HG03457 (cell line): ENCODE data around the gene KDM4B.

ENCODE experiments used
- ATAC-seq: cut with Tn5 transposase; IDR thresholded peaks from one replicate; pipeline ENCODE4 v1.9.1; 2021; ENCODE audit warnings: moderate number of reproducible peaks; ENCODE audit not compliant: unreplicated experiment

Gene KDM4B

DNA sequence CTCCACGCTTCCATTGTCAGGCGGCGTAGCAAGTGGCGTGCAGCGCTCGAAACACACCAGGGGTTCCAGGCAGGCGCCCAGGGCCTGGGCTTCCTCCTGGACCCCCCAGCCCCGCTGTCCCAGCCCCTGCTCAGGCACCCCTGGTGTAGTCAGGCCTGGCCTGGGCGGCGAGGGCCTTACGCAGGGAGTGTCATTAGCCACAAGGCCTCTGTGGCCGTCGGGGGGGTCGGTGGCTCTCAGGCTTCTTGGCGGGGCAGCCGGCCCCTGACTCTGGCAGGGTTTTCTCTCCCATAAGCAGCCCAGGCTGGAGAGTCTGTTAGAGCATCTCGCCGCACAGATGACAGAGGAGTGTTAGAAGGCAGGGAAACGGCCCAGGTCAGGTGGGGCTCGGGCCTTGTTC is 116.7 kb downstream of the KDM4B start:
- ATAC-seq: no peak

DNA sequence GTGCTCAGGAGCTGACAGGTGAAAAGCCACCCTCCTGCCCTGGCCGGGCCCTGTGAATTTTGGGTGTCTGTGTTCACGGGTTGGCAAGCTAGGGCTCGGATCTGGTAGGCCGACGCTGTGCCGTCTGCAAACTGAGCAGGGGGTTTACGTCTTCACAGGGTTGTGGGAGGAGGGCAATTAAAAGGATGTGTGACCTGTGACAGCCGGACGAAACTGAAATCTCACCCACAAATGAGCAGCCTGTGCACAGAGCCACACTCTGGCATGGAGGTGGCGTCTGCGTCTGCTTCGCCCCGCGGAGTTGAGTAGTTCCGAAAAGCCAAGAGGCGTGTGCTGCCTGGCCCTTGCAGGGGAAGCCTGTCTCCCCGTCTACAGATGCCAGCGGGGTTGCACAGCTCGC is 117.3 kb downstream of the KDM4B start:
- ATAC-seq: no peak

DNA sequence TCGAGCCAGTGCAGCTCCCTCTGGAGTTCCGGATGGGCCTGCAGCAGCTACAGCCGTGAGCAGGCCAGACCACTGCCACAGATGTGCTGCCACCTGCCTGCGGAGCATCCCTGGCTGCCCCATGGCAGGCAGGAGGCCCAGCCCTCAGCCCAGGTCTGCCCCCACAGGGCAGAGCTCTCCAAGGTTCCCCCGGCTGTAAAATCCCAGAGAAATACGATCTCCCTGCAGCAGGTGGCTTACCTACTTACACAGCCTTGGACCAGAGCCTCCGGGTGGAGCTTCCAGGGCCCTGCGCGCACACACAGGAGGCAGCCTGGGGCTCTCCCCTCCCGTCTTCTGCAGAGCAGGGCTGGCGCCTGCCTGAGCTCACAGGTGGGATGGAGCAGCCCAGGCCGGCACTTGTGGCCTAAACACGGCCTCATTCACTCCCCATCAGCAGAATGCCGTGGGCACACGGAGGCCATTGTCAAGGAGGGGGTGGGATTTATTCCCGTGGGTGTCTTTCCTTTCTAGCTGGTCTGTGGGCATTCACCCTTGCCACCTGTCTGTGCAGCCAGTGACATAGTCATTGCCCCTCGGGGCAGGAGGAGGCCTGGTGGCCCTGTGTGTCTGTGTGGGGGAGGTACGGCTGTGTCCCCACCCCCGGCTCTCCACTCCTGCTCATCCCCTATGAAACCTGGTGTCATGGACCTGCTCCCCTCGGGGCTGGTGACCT is 118.0 kb downstream of the KDM4B start:
- ATAC-seq: no peak

DNA sequence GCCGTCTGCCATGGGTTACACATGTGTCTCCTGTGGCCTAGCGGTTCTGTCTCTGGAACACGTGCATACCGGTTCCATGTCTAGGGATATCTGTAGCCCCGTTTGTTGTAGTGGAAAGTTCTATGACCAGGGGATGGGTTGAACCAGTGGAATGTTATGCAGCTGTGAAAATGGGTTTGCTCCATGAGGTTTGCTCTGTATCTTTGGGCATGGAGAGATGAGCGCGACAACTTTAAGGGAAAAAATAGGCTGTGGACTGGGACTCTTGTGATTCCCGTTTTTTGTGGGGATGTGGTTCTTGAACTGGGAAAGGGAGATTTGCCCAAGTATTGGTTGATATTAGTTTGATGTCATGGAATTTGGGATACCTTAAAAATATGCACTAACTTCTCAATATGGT is 120.4 kb downstream of the KDM4B start:
- ATAC-seq: no peak

DNA sequence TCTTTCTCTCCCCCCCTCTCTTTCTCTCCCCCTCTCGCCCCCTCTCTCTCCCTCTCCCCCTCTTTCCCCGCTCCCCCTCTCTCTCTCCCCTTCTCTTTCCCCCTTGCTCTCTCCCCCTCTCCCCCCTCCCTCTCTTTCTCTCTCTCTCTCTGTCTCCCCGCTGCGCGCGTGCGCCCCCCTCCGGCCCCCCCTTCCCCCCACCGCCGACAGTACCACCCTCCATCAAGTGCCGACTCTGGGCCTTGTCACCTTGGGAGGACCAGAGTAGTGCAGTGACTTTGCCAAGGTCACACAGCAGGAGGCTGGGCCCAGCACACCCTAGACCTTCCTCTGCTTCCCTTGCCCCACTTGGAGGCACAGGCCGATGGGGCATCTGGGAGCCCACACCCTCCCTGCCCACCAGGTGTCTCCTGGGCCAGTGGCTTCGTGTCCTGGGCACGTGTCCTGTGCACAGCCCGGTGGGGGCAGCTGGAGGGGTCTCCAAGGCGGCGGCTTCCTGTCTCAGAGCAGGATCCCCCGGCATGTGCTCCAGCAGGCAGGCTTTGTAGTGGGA is 121.6 kb downstream of the KDM4B start:
- no peak for ATAC-seq

DNA sequence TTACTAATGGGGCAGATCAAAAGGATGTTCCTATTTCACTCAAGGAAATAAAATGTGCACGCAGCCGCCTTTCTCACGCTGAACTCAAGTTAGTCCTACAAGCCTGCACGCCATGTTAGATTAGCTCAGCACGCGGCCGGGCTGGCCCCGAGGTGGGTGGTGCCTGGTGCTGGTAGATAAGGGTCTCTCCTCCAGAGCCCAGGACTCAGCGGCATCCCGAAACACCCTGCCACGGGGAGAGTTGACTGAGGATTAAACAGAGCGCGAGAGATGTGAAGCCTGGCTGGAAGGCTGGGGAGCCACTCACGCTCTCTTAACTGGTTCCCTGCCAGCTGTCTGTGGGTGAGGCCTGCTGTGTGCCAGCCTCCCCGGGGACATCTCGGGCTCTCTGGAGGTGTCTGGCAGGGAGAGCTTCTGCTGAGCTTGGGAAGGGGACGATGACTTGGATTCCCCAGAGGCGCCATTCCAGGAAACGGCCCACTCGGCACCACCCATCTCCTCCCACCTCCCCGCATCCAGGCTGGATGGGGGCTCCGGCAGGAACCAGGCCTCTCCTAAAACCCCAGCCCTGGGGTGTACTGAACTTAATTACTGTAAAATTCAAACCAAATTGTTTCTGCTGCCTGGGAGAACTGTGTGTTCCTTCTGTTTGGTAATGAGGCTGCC is 122.2 kb downstream of the KDM4B start:
- ATAC-seq: no peak

DNA sequence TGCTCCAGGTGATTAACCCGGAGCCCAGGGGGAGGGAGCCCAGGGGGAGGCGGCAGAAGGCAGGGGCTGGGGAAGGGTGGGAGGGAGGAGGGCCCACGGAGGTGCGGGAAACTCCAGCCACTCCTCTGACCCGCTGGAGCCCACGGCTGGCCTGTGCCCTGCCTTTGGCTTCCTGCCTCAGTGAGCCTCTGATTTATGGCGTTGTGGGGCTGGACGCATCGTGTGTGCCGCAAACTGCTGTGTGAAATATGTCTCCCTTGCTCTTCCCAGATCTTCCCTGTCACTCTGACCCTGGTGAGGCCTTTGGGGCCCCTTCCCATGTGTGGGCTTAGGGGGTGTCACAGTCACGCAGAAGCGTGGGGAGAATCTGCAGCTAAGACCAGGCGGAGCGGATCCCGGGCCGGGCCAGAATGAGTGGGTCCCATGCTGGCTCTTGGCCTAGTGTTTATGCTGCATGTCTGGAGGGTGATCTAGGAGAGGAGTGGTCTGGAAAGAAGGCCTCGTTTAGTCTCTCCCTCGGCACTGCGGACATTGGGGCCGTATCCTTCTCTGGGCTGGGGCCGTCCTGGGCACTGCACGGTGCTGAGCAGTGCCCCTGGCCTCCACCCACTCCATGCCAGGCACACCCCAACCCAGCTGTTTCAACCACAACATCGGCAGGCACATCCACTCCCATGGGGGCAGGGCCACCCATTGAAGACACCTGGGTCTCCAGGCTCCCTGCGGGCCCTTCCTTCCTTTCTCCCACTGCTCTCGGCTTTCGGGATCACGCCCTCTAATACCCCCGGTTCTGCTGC is 123.0 kb downstream of the KDM4B start:
- no peak for ATAC-seq

DNA sequence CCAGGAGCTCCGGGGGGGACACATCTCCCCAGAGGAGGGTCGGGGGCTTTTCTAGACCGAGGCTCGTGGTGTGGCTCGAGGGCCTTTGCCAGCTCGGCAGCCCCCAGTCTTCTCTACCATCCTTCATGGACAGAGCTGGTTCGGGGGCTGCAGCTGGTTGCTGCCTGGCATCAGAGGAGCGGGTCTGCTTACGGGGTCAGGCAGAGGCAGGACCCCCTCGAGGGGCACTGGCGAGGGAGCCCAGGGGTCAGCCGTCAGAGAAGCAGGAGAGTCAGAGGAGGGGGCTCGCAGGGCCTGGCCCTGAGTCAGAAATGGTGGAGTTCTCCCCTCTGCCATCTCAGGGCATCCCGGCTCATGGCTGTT is 123.5 kb downstream of the KDM4B start:
- no peak for ATAC-seq

DNA sequence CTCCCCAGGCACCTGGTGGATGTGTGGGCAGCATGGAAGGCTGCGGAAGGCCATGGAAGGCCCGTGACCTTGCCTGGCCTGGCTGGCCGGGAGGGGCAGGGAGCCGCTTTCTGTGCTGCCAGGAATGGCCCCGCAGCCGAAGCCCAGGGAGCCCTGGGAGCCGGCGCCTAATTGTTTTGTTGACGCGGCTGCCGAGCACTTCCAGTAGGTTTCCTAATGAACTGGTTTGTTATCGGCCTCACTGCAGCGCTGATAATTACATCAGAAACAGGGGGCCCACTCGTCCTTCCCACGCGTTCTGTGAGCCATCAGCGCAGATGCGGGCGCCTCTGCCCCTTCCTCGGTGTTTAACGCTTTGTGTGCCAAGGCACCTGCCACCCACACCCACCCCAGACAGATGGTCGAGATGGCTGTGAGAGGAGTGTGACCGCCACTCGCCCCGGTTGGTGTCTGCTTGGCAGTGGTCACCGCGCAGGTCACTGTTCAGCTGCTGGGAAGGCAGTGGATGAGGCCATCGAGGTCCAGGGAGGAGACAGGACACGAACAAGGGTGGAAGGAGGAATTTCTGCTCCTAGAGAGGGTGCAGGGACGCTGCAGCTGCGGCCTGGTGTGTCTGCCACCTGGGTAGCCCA is 124.5 kb downstream of the KDM4B start:
- no peak for ATAC-seq

DNA sequence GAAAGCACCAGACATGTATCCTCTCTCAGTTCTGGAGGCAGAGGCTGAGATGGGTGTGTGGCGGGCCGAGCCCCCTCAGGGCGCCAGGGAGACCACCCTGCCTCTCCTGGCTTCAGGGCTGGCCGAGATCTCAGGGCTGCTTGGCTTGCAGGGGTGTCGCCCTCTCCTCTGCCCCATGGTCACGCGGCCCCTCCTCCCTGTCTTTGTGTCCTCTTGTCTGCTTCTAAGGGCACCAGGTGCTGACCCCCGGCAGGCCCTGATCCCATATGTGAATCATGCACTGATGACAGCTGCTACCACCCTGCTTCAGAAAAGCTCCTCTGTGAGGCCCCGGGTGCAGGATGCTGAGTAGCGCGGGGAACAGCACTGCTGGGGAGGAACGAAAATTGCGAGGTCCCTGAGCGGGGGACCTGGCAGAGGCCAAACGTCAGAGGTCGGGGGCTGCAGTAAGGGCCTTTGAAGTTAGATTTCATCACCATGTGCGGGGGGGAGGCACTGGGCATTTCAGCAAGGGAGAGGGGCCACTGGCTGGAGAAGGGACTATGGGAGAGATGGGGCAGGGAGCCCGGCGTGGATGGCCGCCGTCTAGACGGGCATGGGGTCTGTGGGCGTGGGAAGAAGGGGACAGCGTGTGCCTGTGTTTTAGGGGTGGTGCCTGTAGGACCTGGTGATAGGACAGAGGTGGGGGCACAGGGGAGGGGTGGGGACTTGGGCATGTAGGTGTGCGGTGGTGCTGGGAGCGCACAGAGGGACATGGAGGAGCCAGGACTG is 125.2 kb downstream of the KDM4B start:
- no peak for ATAC-seq

DNA sequence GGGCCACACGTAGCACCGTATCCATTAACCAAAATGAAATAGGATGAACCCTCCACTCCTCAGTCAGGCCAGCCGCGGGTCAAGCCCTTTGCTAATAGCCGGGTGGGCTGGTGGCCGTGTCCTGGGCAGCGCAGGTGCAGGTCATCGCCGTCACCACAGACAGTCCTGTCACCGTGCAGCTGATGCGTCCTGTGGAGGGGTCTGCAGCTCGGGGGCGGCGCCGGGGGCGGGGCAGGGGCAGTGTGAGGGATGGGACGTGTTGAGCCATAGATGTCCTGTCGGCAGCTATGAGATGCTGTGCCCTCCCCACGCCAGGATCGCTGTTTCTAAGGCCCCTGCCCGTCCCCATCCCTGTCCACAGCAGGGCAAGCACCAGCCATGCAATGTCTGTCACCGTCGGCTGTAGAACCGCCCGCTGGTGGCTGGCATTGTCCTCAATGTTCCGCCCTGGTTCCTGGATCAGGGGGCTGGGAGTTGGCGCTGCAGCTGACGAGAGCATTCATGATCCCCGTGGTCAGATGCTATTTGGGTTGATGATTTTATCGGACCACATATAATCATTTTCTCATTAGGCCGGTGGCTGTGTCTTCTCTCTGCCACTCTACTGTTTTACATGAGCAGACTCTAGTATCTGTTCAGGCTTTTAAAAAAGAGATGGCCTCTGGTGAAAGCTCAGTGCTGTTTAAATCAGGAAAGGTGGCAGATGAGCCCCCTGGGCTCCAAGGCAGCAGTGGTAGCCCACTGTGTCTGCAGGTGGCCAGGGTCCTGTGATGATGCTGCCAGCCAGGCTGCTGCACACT is 126.1 kb downstream of the KDM4B start:
- ATAC-seq: no peak

DNA sequence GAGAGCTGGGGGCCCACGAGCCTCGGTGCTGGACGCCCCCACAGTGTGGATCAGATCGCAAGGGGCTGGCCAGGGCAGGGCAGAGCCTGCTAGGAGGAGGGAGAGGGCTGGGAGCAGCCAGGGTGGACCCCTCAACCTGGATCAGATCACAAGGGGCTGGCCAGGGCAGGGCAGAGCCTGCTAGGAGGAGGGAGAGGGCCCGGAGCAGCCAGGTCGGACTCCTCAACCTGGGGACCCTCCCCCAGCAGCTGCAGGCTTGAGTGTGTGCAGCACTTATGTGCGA is 126.6 kb downstream of the KDM4B start:
- no peak for ATAC-seq

DNA sequence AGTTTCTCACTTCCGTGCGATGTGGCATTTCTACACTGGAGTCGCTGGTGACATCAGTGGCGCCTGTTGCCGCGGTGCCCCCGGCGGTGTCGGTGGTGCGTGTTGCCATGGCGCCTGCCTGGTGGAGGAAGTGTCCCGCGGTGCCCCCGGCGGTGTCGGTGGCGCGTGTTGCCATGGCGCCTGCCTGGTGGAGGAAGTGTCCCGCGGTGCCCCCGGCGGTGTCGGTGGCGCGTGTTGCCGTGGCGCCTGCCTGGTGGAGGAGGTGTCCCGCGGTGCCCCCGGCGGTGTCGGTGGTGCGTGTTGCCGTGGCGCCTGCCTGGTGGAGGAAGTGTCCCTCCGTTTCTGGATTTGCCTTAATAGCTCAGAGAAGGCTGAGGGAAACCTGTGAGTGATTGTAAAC is 127.6 kb downstream of the KDM4B start:
- no peak for ATAC-seq

DNA sequence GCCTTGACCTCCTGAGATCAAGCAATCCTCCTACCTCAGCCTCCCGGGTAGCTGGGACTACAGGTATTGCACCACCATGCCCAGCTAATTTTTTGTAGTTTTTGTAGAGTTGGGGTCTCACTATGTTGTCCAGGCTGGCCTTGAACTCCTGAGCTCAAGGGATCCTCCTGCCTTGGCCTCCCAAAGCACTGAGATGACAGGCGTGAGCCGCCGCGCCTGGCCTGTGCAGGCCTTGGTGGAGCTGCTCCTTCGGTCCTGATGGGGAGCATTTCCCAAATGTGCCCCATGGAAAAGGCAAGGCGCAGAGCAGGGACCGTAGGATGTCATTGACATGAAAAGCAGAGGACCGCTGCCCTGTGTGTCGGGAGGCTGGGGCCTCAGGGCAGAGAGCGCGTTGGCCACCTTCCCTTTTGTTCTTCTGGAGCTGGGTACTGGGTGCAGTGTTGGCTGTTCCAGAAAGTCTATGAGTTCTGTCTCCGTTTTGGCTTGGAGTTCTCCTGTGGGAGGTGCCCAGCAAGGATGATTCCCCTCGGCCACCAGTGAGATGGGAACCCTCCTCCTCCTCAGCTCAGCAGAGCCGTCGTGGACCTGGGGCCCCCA is 128.5 kb downstream of the KDM4B start:
- no peak for ATAC-seq

DNA sequence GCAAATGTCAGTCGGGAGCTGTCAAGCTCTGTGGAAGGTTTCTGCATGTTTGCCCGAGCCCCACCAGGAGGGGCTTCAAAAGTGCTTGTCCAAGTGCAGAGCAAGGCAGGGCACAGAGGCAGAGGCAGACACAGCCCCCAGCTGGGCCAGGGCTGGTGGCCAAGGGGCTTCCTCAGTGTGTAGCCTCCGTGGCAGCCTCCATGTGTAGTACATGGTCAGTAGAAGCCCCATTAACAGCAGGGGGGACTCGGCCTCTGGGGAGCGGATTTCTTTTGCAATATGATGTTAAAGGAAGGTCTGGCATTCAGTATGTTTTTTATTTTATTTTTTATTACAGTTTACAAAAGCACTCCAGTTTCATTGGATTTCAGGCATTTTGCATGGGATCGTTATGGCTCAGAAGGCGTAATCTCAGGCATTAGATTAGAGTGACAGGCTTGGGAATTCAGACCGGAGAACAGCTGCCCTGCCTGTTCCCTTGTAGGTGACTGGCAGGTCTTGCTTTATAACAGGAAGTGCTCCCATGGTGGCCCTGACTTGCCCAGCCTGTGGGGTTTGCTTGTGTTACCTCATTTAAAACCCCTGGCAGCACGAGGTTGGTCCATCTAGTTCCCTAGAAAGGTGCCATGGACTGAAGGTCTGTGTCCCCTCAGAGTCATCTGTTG is 129.2 kb downstream of the KDM4B start:
- no peak for ATAC-seq

DNA sequence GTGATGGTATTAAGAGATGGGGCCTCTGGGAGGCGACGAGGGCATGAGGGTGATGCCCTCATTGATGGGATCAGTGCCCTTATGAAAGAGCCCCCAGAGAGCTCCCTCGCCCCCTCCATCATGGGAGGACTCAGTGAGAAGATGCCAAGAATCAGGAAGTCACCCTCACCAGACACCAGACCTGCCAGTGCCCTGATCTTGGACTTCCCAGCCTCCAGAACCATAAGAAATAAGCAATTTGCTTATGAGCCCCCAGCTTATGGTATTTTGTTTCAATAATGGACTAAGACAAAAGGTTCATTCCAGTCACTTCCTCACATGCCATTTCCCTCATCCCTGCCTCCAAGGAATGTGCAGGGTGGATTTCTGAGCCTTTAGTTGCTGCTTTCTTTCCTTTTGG is 129.7 kb downstream of the KDM4B start:
- ATAC-seq: no peak

DNA sequence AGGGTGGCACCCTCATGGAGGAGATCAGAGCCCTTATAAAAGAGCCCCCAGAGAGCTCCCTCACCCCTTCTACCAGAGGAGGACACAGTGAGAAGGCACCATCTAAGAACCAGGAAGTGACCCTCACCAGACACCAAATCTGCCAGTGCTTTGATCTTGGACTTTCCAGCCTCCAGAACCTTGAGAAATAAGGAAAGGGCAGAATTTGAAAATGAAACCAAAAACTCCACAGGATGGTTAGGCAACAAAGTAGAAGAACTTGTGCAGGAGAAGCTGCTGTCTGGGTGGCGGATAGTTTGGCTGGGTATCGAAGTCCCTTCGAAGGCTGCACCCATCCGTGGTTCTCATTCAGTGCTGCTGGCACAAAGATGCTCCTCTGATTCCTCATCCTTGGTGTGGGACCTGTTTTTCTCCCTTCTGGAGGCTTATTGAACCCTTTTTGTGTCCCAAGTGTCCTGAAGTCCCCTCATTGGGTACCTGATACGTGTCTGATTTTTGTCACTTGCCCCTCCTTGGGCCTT is 130.8 kb downstream of the KDM4B start:
- ATAC-seq: no peak

DNA sequence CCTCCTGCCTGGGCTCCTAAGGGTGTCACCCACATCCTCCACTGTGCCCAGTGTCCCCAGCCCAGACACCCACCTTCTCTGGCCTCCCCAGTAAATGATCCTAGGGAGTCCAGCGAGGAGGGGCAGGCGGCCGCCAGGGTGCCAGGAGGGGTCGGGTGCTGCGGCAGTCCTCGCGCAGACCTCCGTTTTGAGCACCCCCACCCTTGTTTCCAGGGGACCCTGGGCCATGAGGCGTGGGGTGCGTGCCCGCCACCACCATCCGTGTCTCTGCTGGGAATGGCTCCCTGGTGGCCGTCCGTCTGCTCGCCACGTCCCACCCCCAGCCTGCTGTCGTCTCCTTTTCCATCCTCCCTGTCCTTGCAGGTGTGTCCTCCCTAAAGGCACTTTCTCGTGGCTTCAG is 133.0 kb downstream of the KDM4B start:
- no peak for ATAC-seq

DNA sequence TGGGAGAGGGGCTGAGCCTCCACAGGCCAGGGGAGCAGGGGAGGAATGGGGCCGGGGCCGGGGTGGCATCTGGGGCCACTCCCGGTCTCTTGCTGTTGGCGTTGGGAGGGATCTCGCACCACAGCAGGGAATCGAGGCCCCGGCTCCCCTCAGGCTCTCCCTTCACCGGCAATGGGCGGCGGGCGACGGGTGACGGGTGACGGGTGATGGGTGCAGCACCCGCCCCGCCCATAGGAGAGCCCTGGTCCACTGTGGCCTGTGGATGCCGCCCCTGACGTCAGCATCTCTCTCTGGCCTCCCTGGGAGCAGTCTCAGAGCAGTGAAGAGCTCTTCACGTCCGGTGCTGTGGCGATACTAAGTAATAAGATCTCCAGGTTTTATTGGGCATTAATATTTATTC is 133.6 kb downstream of the KDM4B start:
- ATAC-seq: no peak
